ENCODE measurements around the gene TSHR.

TSHR gene

DNA sequence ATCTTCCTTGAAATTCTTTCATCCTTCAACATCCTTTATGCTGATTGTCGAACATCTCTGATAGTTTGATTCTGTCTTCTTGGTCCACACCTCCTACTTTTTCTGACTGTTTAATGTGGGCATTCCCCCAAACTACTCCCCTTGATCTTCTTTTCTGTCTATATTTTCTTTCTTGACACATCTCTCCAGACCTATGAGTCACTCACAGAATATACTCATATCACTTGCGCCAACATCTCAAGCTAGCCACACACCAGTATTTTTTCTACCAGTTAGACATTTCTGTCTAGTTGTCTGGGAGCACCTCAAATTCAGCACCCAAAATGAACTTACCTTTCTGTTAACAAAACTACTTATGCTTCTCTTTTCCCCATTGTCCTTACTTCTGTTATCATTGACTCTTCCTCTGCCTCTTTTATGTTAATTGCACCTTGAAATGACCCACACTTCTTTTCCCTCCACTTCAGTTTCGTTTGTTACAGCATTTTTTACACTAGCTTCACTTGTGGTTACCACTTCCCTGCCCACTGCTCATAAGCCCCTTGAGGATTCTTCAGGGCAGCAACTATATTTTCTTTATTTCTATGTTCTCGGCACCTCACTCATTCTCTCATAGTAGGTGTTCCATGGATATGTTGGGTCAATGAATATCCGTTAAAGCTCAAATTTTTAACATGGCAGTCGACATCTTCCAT is 33.5 kb downstream of the TSHR start:
- Histone ChIP-seq H3K27ac (ENCODE audit: insufficient read depth, low read depth, low read length, poor library complexity, severe bottlenecking) (no peak overlapping the region), H3K9me3 (ENCODE audit: control insufficient read depth, low read length) (no peaks in the 10 kb centered on the region), H3K4me1 (ENCODE audit: control insufficient read depth, insufficient read depth, low read length) (no peaks in the 10 kb centered on the region), H3K4me3 (ENCODE audit: insufficient read depth, low read depth, low read length) (no peak overlapping the region), H3K36me3 (ENCODE audit: control insufficient read depth, insufficient read depth, low read length) (no peaks in the 10 kb centered on the region), H3K27me3 (ENCODE audit: control insufficient read depth, insufficient read depth, low read length, poor library complexity, severe bottlenecking) (no peaks in the 10 kb centered on the region)
- WGBS, 2 experiments: 78 to 81% methylated on average over 5 to 6 of the region's 6 CpGs

DNA sequence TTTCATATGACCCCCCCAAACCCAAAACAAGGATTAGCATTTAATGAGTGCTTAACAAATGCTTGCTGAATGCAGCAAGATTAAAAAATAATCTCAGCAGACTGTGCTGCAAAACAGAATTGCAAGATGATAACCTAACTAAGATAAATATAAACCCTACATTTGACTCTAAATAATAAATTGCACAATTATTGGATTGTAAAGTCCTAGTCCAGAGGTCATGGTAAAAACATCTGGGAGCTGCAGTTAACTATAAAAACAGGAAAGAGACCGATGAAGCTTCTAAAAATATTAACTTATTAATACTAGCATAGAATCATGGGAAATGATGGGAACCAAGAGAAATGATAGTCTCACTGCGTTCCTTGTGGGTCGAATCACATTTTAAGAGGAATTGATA is 37.2 kb downstream of the TSHR start:
- no peaks in the 10 kb centered on the region for H3K36me3 ChIP-seq (ENCODE audit: control insufficient read depth, insufficient read depth, low read length)
- H3K4me1 ChIP-seq (ENCODE audit: control insufficient read depth, insufficient read depth, low read length): no peaks in the 10 kb centered on the region
- H3K9me3 ChIP-seq (ENCODE audit: control insufficient read depth, low read length): no peaks in the 10 kb centered on the region
- H3K4me3 ChIP-seq (ENCODE audit: insufficient read depth, low read depth, low read length): no peak overlapping the region
- no peak overlapping the region for H3K27ac ChIP-seq (ENCODE audit: insufficient read depth, low read depth, low read length, poor library complexity, severe bottlenecking)
- WGBS, 2 experiments: 92% methylated on average over 2 to 3 of the region's 3 CpGs
- H3K27me3 ChIP-seq (ENCODE audit: control insufficient read depth, insufficient read depth, low read length, poor library complexity, severe bottlenecking): no peaks in the 10 kb centered on the region

DNA sequence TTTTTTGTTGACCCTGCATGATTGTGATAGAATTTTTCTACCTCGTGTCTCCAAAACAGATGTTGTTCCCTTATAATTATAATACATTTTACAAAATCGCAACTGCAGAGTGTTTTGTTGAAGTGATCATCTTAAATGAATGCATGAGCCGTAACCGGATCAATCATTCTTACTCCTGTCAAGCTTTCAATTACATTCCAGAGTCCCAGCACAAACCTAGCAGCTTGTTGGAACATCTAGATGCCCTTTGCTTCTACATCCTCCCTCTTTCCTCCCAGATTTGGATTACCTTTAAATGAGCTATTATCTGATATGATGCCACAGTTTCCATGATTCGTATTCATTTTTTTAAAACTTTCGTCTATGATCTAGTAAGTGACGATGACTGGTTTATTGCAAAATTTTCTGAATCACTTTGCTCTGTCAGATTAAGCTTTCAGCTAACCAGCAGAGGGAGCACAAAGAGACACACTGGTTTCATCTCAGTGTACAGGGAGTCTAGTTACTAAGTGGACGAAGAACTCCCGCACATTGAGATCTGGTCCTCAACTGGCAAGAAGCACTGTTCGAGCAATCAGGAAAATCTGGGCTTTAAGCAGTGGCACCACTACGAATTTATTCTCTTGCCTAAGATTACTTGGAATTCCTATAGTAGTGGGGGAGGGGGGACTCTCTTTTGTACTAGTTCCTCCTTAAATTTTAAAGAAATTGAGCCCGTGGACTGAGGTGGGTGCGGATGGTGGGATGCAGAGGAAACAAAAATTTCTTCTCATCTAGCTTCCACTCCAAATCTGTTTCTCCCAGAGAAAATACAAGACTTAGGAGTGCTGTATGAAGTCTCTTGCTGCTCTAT is 40.9 kb downstream of the TSHR start:
- Histone ChIP-seq H3K9me3 (ENCODE audit: control insufficient read depth, low read length) (no peaks in the 10 kb centered on the region), H3K4me1 (ENCODE audit: control insufficient read depth, insufficient read depth, low read length) (no peaks in the 10 kb centered on the region), H3K27me3 (ENCODE audit: control insufficient read depth, insufficient read depth, low read length, poor library complexity, severe bottlenecking) (no peaks in the 10 kb centered on the region), H3K36me3 (ENCODE audit: control insufficient read depth, insufficient read depth, low read length) (no peaks in the 10 kb centered on the region), H3K4me3 (ENCODE audit: insufficient read depth, low read depth, low read length) (no peak overlapping the region), H3K27ac (ENCODE audit: insufficient read depth, low read depth, low read length, poor library complexity, severe bottlenecking) (no peak overlapping the region)
- WGBS, 2 experiments: 84 to 86% methylated on average over 12 of the region's 13 CpGs

DNA sequence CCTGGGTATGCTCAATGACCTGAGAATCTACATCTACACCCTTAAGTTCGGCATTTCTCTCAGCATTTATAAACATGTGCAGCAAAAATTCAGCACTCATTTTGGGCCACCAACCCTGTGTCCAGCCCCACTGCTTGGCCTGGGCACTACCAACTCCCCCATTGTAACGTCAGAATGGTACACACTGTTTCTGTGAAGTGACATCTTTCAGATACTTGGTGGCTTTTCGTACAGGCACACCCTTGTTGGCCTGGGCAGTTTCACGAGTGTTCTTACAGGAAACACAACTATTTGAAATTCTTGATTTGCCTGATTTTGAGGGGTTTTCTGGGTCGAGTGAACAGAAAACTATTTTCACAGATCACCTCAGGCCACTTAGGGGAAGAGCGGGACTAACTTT is 46.0 kb downstream of the TSHR start:
- Histone ChIP-seq H3K36me3 (ENCODE audit: control insufficient read depth, insufficient read depth, low read length) (no peaks in the 10 kb centered on the region), H3K4me1 (ENCODE audit: control insufficient read depth, insufficient read depth, low read length) (no peaks in the 10 kb centered on the region), H3K27me3 (ENCODE audit: control insufficient read depth, insufficient read depth, low read length, poor library complexity, severe bottlenecking) (no peaks in the 10 kb centered on the region), H3K4me3 (ENCODE audit: insufficient read depth, low read depth, low read length) (no peak overlapping the region), H3K27ac (ENCODE audit: insufficient read depth, low read depth, low read length, poor library complexity, severe bottlenecking) (no peak overlapping the region), H3K9me3 (ENCODE audit: control insufficient read depth, low read length) (no peaks in the 10 kb centered on the region)
- WGBS, 2 experiments: 93% methylated on average over 6 of the region's 6 CpGs

DNA sequence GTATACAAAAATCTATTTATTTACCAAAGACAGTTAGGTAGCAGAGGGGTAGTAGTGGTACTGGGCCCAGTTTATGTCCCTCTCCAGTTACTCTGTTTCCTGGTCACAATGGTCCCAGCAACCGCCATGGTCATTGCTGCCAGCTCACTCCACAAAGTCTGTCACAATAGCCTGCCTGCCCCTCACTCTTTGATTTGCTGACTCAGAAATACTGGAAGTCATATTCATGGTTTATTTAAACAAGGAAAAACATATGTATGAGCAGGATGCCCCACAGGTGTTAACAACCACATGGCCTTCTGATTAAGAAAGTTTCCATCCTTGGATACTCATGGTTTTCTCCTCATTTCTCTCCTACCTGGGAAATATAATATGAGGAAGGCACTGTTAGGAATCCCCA is 49.2 kb downstream of the TSHR start:
- Histone ChIP-seq H3K9me3 (ENCODE audit: control insufficient read depth, low read length) (no peaks in the 10 kb centered on the region), H3K4me1 (ENCODE audit: control insufficient read depth, insufficient read depth, low read length) (no peaks in the 10 kb centered on the region), H3K4me3 (ENCODE audit: insufficient read depth, low read depth, low read length) (no peak overlapping the region), H3K36me3 (ENCODE audit: control insufficient read depth, insufficient read depth, low read length) (no peaks in the 10 kb centered on the region), H3K27ac (ENCODE audit: insufficient read depth, low read depth, low read length, poor library complexity, severe bottlenecking) (no peak overlapping the region), H3K27me3 (ENCODE audit: control insufficient read depth, insufficient read depth, low read length, poor library complexity, severe bottlenecking) (no peaks in the 10 kb centered on the region)
- 87 to 97% methylated on average over 1 of the region's 1 CpG for WGBS, 2 experiments

DNA sequence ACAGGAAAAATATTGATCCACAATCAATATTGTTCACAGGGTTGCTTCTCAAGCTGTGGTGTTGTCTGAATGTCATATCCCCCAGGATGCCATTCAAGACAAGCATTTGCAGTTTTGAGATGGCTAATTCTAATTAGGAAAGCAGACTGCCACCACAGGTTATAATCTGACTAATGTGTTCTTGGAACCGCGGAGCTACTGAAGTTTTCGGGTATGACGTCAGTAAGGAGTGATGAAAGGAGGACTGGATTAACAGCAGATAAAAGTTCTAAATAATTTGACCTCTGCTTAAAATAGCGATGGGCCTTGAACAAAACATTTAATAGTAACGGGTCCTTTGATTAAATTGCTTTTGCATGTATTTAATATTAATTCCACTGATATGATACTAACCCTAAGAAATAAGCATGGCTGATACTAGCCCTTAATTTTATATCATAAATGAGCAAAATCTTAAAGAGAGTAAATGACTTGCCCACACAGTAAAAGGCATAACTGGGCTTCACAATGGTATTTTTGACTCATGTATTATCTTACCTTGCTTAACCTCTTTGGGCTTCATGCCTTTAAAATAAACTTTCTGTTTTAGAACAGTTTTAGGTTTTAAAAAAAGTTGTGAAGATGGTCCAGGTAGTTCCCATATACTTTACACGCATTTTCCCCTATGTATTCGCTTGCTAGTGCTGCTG is 50.3 kb downstream of the TSHR start:
- Histone ChIP-seq H3K27ac (ENCODE audit: insufficient read depth, low read depth, low read length, poor library complexity, severe bottlenecking) (no peak overlapping the region), H3K4me3 (ENCODE audit: insufficient read depth, low read depth, low read length) (no peak overlapping the region), H3K9me3 (ENCODE audit: control insufficient read depth, low read length) (no peaks in the 10 kb centered on the region), H3K27me3 (ENCODE audit: control insufficient read depth, insufficient read depth, low read length, poor library complexity, severe bottlenecking) (no peaks in the 10 kb centered on the region), H3K4me1 (ENCODE audit: control insufficient read depth, insufficient read depth, low read length) (no peaks in the 10 kb centered on the region), H3K36me3 (ENCODE audit: control insufficient read depth, insufficient read depth, low read length) (no peaks in the 10 kb centered on the region)
- 93 to 94% methylated on average over 7 to 8 of the region's 8 CpGs for WGBS, 2 experiments

DNA sequence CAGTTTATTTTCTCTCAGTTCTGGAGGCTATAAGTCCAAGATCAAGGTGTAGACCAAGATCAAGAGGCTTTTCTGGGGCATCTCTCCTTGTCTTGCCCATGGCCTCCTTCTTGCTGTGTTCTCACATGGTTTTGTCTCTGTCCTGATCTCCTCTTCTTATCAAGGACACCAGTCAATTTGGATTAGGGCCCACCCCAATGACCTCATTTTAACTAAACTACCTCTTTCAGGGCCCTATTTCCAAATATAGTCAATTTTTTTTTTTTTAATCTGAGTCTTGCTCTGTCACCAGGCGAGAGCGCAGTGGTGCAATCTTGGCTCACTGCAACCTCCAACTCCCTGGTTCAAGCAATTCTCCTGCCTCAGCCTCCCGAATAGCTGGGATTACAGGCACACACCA is 50.8 kb downstream of the TSHR start:
- Histone ChIP-seq H3K4me1 (ENCODE audit: control insufficient read depth, insufficient read depth, low read length) (no peaks in the 10 kb centered on the region), H3K27ac (ENCODE audit: insufficient read depth, low read depth, low read length, poor library complexity, severe bottlenecking) (no peak overlapping the region), H3K9me3 (ENCODE audit: control insufficient read depth, low read length) (no peaks in the 10 kb centered on the region), H3K36me3 (ENCODE audit: control insufficient read depth, insufficient read depth, low read length) (no peaks in the 10 kb centered on the region), H3K27me3 (ENCODE audit: control insufficient read depth, insufficient read depth, low read length, poor library complexity, severe bottlenecking) (no peaks in the 10 kb centered on the region), H3K4me3 (ENCODE audit: insufficient read depth, low read depth, low read length) (no peak overlapping the region)
- 84 to 99% methylated on average over 3 of the region's 3 CpGs for WGBS, 2 experiments

DNA sequence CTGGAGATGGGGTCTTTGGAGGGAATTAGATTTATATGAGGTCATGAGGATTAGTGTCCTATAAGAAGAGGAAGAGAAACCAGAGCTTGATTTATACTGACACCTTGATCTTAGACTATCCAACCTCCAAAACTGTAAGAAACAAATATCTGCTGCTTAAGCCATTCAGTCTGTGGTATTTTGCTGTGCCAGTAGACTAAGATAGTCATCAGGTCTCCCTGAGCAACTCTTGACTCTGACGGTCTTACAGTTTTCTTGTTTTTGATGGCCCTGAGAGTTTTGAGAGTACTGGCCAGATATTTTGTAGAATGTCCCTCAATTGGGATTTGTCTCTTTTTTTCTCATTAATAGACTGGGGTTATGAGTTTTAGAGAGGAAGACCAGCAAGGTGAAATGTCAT is 51.7 kb downstream of the TSHR start:
- Histone ChIP-seq H3K27ac (ENCODE audit: insufficient read depth, low read depth, low read length, poor library complexity, severe bottlenecking) (no peak overlapping the region), H3K4me3 (ENCODE audit: insufficient read depth, low read depth, low read length) (no peak overlapping the region), H3K36me3 (ENCODE audit: control insufficient read depth, insufficient read depth, low read length) (no peaks in the 10 kb centered on the region), H3K27me3 (ENCODE audit: control insufficient read depth, insufficient read depth, low read length, poor library complexity, severe bottlenecking) (no peaks in the 10 kb centered on the region), H3K9me3 (ENCODE audit: control insufficient read depth, low read length) (no peaks in the 10 kb centered on the region), H3K4me1 (ENCODE audit: control insufficient read depth, insufficient read depth, low read length) (no peaks in the 10 kb centered on the region)
- WGBS, 2 experiments: 89 to 96% methylated on average over 1 of the region's 1 CpG

DNA sequence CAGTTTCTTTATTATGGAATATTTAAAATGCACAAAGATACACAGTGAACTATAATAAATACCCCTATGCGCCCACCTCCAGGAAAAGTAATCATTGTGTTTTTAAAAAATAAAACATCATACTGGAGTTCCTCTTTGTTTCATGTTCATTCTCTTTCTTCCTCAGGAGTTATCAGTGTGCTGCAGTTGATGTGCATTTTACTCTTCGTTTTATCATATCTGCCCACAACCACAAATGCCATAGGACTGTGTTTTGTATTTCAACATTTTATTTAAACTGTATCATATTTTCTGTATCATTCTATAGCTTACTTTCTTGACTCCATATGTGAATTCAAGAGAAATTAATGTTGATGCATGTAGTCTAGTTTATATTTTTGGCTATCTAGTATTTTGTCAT is 53.9 kb downstream of the TSHR start:
- Histone ChIP-seq H3K27me3 (ENCODE audit: control insufficient read depth, insufficient read depth, low read length, poor library complexity, severe bottlenecking) (no peaks in the 10 kb centered on the region), H3K27ac (ENCODE audit: insufficient read depth, low read depth, low read length, poor library complexity, severe bottlenecking) (no peak overlapping the region), H3K4me3 (ENCODE audit: insufficient read depth, low read depth, low read length) (no peak overlapping the region), H3K36me3 (ENCODE audit: control insufficient read depth, insufficient read depth, low read length) (no peaks in the 10 kb centered on the region), H3K9me3 (ENCODE audit: control insufficient read depth, low read length) (no peaks in the 10 kb centered on the region), H3K4me1 (ENCODE audit: control insufficient read depth, insufficient read depth, low read length) (no peaks in the 10 kb centered on the region)
- 100% methylated on average over 1 of the region's 2 CpGs; no CpG with 5 or more reads in 1 of the 2 experiments for WGBS, 2 experiments

DNA sequence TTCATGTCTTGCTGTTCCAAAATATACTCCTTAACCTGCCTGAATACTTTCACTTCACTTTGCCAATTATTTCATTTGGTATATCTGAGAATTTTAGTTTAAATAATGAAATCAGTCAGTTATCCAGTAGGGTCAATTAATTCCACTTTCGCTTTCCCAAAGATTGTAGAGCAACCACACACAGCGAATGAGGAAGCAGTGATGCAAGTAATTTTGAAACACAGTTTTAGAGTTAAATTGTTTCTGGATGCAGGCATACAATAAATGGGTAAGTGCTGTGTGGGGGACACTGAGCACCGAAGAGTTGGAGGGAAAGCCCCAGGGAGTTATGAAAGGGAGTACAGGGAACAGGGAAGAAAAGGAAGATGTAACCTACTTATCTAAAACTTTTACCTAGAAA is 62.8 kb downstream of the TSHR start:
- Histone ChIP-seq H3K4me1 (ENCODE audit: control insufficient read depth, insufficient read depth, low read length) (no peaks in the 10 kb centered on the region), H3K27ac (ENCODE audit: insufficient read depth, low read depth, low read length, poor library complexity, severe bottlenecking) (no peak overlapping the region), H3K9me3 (ENCODE audit: control insufficient read depth, low read length) (no peaks in the 10 kb centered on the region), H3K4me3 (ENCODE audit: insufficient read depth, low read depth, low read length) (no peak overlapping the region), H3K27me3 (ENCODE audit: control insufficient read depth, insufficient read depth, low read length, poor library complexity, severe bottlenecking) (no peaks in the 10 kb centered on the region), H3K36me3 (ENCODE audit: control insufficient read depth, insufficient read depth, low read length) (no peaks in the 10 kb centered on the region)
- 91 to 97% methylated on average over 3 of the region's 3 CpGs for WGBS, 2 experiments

All from ectodermal cell (in vitro differentiated cells).